ENCODE measurements around the gene FNDC7. TPM values are rescaled to one million over a fixed set of nuclear protein-coding genes. Genes with fewer than 3 reads are reported as not detected.

Gene FNDC7
- total RNA-seq, 1 experiment from 2014 or later = 0.05 TPM

DNA sequence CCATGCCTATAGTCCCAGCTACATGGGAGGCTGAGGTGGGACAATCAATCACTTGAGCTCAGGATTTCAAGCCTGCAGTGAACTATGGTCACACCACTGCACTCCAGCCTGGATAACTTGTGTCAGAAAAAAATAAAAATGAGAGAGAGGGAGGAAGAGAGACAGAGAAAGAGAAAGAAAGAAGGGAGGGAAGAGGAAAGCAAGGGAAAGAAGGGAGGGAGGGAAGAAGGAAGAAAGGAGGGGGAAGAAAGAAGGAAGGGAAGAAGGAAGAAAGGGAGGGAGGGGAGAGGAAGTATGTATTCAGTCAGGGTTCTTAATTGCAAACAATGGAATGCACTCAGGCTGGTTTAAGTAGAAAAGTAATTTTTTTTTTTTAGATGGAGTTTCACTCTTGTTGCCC, 43.9 kb upstream of the FNDC7 start:
- intact Hi-C loops (cut with micrococcal nuclease; ENCODE audit: unreplicated experiment) = no loop called here
- ChIA-PET POLR2A (interaction anchor here (0.5 to 0.7 kb wide), 2 partner anchors 11 to 442 kb away, joined by 3 to 36 read pairs; no protein-coding TSS in a partner anchor), CTCF (interaction anchor here (0.7 kb wide), 1 partner anchor 107 kb away, joined by 3 read pairs; no protein-coding TSS in a partner anchor)

GRCh38 chr1:108669679-108670078, 43.0 kb upstream of the FNDC7 start:
- no peak for ATAC-seq
- DNase-seq (ENCODE audit: low read depth, low spot score) = no peak
- ChIA-PET CTCF (no interaction called here), POLR2A (no interaction called here)
- no TSS peak for BruUV-seq (replicated peaks)
- no peak overlapping the region for H3K27ac ChIP-seq (ENCODE audit: low read length)
- intact Hi-C loops (cut with micrococcal nuclease; ENCODE audit: unreplicated experiment) (no loop called here), in situ Hi-C loops (cut with HindIII; ENCODE audit: low pct_unique_long_range_greater_than_20kb, low sequenced_read_pairs) (no loop called here)
- TF ChIP-seq POLR2AphosphoS5 (IDR thresholded peaks at IDR 0.05; ENCODE audit: low read depth, low read length) (no peak), REST (IDR thresholded peaks at IDR 0.05; ENCODE audit: insufficient read depth in 1 of 2, low read depth in 2 of 2, low read length in 1 of 2) (no peak), SIN3A (IDR thresholded peaks at IDR 0.05; ENCODE audit: borderline replicate concordance, insufficient read depth, low read depth, low read length) (no peak), TCF7L2 (IDR thresholded peaks at IDR 0.05; ENCODE audit: low read depth, low read length) (no peak), CTCF (IDR thresholded peaks at IDR 0.05) (no peak)
- no peak overlapping the region for H3K4me3 ChIP-seq (ENCODE audit: low read depth in 2 of 2, low read length in 2 of 2)
- no peaks in the 10 kb centered on the region for H3K36me3 ChIP-seq (ENCODE audit: control insufficient read depth, insufficient read depth, low read length)
- no peaks in the 10 kb centered on the region for H3K4me1 ChIP-seq (ENCODE audit: control insufficient read depth, insufficient read depth, low read length)
- no peaks in the 10 kb centered on the region for H3K27me3 ChIP-seq (ENCODE audit: control insufficient read depth, insufficient read depth, low read length)
- no peaks in the 10 kb centered on the region for H3K9me3 ChIP-seq (ENCODE audit: control insufficient read depth, insufficient read depth, low read depth, low read length)

More for the DNA sequence above, 43.9 kb upstream of the FNDC7 start:
- no peaks in the 10 kb centered on the region for H3K4me1 ChIP-seq (ENCODE audit: control insufficient read depth, insufficient read depth, low read length)
- ATAC-seq (no peak), DNase-seq (ENCODE audit: low read depth, low spot score) (no peak)
- no peaks in the 10 kb centered on the region for H3K36me3 ChIP-seq (ENCODE audit: control insufficient read depth, insufficient read depth, low read length)
- no peaks in the 10 kb centered on the region for H3K9me3 ChIP-seq (ENCODE audit: control insufficient read depth, insufficient read depth, low read depth, low read length)
- no peak for TF ChIP-seq TCF7L2 (IDR thresholded peaks at IDR 0.05; ENCODE audit: low read depth, low read length)
- no peak for TF ChIP-seq REST (IDR thresholded peaks at IDR 0.05; ENCODE audit: insufficient read depth in 1 of 2, low read depth in 2 of 2, low read length in 1 of 2)
- no peak for TF ChIP-seq CTCF (IDR thresholded peaks at IDR 0.05)
- TF ChIP-seq POLR2AphosphoS5 (IDR thresholded peaks at IDR 0.05; ENCODE audit: low read depth, low read length) = no peak
- no peak for TF ChIP-seq SIN3A (IDR thresholded peaks at IDR 0.05; ENCODE audit: borderline replicate concordance, insufficient read depth, low read depth, low read length)
- in situ Hi-C loops (cut with HindIII; ENCODE audit: low pct_unique_long_range_greater_than_20kb, low sequenced_read_pairs) = no loop called here
- no peak overlapping the region for H3K4me3 ChIP-seq (ENCODE audit: low read depth in 2 of 2, low read length in 2 of 2)
- no peaks in the 10 kb centered on the region for H3K27me3 ChIP-seq (ENCODE audit: control insufficient read depth, insufficient read depth, low read length)
- H3K27ac ChIP-seq (ENCODE audit: low read length) = no peak overlapping the region
- no TSS peak for BruUV-seq (replicated peaks)
